NCI-H69 (cell line): Measurements from ENCODE around the gene C2orf78.
A peak's percentile ranks its signal among the peaks of the same experiment; 100 is the strongest.
"Not testable (repeated sequence)": the region's sequence is repeated elsewhere in the genome, so short reads cannot be mapped to it uniquely, and the experiment has no call there.

Source experiments
- DNase-seq: peaks from one replicate; lab custom pipeline; 2025; lab: John Stamatoyannopoulos, UW

The C2orf78 gene

GRCh38 chr2:73780237-73780582, 3.8 kb upstream of the C2orf78 start:
- no peak for DNase-seq

GRCh38 chr2:73783402-73783801, 581 bp upstream of the C2orf78 start:
- DNase-seq = not testable (repeated sequence)

GRCh38 chr2:73811878-73812277, 27.9 kb downstream of the C2orf78 start:
- DNase-seq = no peak

GRCh38 chr2:73812635-73813034, 28.7 kb downstream of the C2orf78 start:
- DNase-seq = no peak

GRCh38 chr2:73818296-73818695, 34.3 kb downstream of the C2orf78 start:
- DNase-seq = no peak

GRCh38 chr2:73821227-73821626, 37.2 kb downstream of the C2orf78 start:
- DNase-seq = no peak

GRCh38 chr2:73821669-73822068, 37.7 kb downstream of the C2orf78 start:
- no peak for DNase-seq

- no peak for DNase-seq
These were observed 38.3 kb downstream of the C2orf78 start for GRCh38 chr2:73822276-73822675.

- DNase-seq = no peak
These were observed 39.0 kb downstream of the C2orf78 start for GRCh38 chr2:73822991-73823390.

GRCh38 chr2:73823416-73823815, 39.4 kb downstream of the C2orf78 start:
- DNase-seq = no peak

GRCh38 chr2:73823916-73824523, 40.0 kb downstream of the C2orf78 start:
- peak; percentile 70 for DNase-seq

GRCh38 chr2:73825408-73825807, 41.4 kb downstream of the C2orf78 start:
- no peak for DNase-seq

GRCh38 chr2:73827018-73827417, 43.0 kb downstream of the C2orf78 start:
- DNase-seq = peak; percentile 66

- no peak for DNase-seq
These were observed 43.8 kb downstream of the C2orf78 start for GRCh38 chr2:73827660-73828388.

GRCh38 chr2:73828389-73828817, 44.4 kb downstream of the C2orf78 start:
- DNase-seq = no peak

GRCh38 chr2:73828818-73829570, 45.0 kb downstream of the C2orf78 start, which contains the start of gene STAMBP:
STAMBP (plus strand) TSS chr2:73828961; CDS start chr2:73830857, 1,896 bp downstream.
- DNase-seq = peak; percentile 96

- DNase-seq = no peak
These were observed 47.0 kb downstream of the C2orf78 start for GRCh38 chr2:73830871-73831401.

- peak; percentile 1 for DNase-seq
These were observed 48.9 kb downstream of the C2orf78 start for GRCh38 chr2:73832930-73833329.

GRCh38 chr2:73836141-73836943, 52.4 kb downstream of the C2orf78 start:
- peak; percentile 60 for DNase-seq

- no peak for DNase-seq
These were observed 54.0 kb downstream of the C2orf78 start for GRCh38 chr2:73837847-73838585.

- DNase-seq = no peak
These were observed 55.0 kb downstream of the C2orf78 start for GRCh38 chr2:73838889-73839534.
